HG03432 (cell line): ENCODE data around the gene CYTH2.
"Not testable (repeated sequence)": the region's sequence is repeated elsewhere in the genome, so short reads cannot be mapped to it uniquely, and the experiment has no call there.

Experiments used
- ATAC-seq: cut with Tn5 transposase; IDR thresholded peaks from one replicate; pipeline ENCODE4 v1.9.1; 2021; ENCODE audit warnings: mild to moderate bottlenecking, moderate library complexity; ENCODE audit not compliant: unreplicated experiment

Gene CYTH2

GRCh38 chr19:48477067-48477685 lies 8.0 kb downstream of the CYTH2 start:
- ATAC-seq, result no peak

DNA sequence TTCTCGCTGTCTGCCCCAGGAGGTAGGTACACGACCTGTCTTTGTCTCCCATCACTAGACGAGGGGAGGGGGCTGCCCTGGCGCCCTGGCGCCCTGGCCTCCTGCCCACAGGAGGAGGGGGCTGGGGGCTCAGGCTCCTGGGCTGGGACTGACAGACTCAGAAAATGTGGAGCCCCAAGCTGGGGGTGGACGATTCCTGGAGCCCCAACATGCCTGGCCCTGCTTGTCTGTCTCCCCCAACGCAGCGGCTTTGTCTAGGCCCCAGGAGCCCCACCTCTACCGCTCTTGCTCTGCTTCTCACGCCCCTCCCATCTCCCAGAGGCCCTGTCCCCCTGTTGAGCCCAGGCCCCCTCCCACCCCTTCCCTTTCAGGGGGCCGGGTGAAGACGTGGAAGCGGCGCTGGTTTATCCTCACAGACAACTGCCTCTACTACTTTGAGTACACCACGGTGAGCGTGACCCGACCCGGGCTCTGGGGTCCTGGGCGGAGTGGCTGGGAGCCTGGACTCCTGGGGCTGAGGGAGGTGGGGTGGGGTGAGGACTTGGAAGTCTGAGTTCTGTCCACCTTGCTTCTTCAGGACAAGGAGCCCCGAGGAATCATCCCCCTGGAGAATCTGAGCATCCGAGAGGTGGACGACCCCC lies 8.6 kb downstream of the CYTH2 start:
- ATAC-seq, result no peak

- no peak for ATAC-seq
Observed at GRCh38 chr19:48478339-48479256, 9.4 kb downstream of the CYTH2 start.

GRCh38 chr19:48479686-48480085 lies 10.5 kb downstream of the CYTH2 start:
- ATAC-seq, result no peak

DNA sequence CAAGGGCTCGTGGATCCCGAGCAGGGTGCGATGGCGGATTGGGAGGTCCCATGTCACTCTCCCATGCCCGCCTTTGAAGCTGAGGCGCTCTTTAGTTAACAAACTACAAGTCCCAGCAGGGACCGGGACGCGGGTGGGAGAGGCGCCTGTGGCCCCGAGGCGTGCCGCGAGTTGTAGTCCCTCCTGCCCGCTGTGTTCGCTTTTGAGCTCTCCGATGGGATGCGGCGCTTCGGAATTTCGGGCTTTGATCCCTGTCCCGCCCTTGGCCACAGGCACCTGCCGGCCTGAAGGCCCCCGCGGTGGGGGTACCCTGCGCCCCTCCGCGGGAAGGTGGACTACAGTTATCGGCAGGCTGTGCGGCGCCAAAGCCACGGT lies 11.0 kb downstream of the CYTH2 start:
- ATAC-seq, result no peak

DNA sequence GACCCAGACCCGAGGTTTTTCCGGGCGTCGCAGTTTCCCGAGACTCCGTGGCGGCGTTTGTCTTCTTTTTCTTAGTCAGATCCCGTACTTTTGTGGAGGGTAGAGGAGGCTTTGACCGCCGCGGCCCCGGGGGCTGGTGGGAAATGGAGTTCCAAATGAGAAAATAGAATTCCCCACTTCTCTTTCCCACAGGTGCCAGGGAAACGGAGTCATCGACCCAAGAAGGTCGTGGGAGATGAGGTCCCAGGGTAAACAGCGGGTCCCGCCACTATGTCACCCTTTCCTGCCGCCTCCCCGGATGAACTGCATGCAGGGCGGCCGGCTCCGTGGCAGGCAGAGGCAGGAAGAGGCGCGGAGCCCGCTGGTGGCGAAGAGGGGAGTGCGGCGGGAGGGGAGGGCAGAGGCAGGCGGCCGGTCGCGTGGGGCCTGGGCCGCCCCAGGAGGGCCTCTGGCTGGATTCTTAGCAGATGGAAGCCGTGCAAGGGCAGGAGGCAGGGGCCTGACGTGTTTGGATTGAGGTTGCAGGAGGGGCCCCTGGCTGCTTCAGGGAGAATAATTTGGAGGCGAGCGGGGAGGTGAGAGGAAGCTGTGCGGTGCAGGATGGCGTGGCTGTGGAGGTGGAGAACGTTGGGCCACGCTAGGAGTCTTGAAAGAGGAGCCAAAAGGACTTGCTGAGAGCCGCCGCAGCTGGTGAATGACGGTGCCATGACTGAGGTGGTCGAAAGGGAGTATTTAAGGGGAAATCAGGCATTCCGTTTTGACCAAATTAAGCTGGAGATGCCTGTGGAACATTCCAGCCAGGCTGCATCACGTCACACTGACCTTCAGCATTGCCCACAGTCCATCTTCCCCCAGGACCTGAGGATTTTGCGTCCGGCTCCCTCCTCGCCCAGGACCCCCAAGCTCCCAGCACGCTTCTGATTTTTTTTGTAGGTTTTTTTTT lies 11.7 kb downstream of the CYTH2 start:
- ATAC-seq, result no peak

DNA sequence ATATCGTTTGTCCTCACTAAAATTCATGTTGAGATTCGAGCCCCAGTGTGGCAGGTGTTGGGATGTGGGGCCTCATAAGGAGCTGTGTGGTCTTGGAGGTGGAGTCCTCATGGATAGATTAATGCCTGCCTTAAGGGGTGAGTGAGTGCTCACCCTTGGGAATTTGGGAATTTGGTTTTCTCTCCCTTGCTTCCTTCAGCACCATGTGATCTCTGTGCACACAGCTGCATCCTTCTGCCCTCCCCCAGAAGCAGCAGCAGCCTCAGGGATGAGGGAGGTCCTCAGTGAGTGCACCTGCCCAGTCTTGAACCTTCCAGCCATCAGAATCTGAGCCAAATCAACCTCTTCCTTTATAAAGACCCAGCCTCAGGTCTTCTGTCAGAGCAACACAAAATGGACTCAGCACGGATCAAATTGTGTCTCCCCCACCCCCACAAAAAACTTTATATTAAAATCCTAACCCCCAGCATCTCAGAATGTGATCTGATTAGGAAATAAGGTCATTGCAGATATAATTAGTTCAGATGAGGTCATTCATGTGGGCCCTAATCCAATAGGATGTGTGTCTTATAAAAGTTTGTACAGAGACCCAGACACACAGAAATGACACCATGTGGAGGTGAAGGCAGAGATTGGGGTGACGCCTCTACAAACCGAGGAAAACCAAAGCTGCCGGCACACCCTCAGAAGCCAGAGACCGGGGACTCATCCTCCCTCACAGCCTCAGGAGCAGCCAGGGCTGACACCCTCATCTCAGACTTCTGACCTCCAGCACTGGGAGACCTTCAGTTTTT lies 12.9 kb downstream of the CYTH2 start:
- no peak for ATAC-seq

DNA sequence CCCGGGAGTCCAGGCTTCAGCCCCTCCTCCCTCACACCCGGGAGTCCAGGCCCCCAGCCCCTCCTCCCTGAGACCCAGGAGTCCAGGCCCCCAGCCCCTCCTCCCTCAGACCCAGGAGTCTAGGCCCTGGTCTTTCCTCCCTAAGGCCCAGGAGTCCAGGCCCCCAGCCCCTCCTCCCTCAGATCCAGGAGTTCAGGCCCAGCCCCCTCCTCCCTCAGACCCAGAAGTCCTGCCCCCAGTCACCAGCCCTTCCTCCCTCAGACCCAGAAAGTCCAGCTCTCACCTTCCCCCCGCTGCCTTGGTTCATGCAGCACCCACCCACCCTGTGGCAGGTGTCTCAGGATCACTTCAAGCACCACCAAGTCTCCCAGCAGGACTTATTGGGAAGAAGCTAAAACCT lies 14.1 kb downstream of the CYTH2 start:
- no peak for ATAC-seq

DNA sequence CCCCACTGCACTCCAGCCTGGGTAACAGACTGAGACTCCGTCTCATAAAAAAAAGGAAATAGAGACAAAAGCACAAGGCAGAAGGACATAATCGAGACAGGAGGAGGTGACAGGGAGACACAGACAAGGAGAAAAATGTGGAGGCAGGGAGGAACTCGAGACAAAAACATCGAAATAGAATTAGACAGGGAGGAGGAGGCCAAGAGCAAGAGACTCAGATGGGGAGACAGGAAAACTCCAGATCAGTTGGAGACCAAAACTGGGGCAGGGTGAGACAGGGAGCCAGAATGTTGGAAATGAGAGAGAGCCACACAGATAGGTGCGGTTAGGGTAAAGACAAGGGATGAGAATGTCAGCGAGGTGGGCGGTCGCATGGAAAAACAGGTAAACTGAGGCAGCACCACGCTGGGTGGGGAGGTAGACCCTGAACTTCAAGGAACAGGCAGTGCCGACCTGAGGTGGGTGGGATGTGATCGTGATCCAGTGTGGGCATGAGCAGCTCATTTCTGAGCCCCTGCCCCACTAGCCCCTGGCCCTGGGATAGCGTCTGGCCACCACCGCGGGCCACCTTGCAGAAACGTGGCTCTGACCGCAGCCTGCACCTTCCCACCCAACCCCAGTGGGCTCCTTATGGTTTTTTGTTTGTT lies 15.2 kb downstream of the CYTH2 start:
- ATAC-seq, result no peak

DNA sequence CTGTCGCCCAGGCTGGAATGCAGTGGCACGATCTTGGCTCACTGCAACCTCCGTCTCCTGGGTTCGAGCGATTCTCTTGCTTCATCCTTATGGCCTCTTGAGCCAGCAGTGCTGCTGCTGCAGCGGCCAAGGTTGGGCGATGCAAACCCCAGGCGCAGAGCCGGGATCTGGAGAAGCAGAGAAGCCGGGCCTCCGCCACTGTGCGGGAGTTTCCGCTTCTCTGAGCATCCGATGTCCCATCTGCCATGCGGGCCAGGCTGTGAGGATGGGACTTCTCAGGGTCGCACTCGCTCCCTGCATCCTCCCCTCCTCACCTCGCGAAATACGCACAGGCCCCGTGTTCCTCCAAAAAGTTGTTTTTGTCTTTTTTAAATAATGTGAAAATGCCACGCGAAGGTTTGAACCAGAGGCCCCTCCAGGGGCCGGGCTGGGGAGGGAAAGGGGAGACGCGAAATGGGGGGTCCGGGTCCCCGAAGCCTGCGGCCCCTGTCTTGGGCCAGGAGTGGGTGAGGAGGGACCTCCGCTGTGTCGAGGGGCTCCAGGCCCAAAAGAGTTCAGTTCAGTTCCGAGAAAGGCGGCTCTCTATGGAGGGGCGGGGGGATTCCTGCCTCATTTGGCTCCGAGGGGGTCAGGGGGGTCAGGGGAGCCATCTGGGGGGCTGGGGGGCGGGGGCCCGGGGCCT lies 15.9 kb downstream of the CYTH2 start:
- ATAC-seq, result no peak

GRCh38 chr19:48486706-48487105 lies 17.5 kb downstream of the CYTH2 start:
- ATAC-seq, result not testable (repeated sequence)

DNA sequence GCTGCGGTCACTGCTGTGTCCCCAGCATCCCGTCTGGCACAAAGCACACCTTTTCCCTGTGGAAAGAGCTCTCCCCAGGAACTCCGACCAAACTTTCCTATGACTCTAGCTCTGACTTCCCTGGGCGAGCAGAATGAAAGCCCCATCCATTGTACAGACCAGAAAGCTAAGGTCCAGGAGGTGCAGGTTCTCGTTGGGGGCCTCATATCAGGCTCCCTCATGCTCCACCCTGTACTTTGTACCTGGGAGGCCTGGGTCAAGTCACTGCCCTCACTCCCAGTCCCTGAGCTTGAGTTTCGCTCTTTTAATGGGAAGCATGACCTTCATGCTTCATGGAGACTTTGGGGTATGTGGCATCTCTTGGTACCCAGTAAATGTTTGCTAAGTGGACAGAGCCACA lies 18.4 kb downstream of the CYTH2 start:
- no peak for ATAC-seq

DNA sequence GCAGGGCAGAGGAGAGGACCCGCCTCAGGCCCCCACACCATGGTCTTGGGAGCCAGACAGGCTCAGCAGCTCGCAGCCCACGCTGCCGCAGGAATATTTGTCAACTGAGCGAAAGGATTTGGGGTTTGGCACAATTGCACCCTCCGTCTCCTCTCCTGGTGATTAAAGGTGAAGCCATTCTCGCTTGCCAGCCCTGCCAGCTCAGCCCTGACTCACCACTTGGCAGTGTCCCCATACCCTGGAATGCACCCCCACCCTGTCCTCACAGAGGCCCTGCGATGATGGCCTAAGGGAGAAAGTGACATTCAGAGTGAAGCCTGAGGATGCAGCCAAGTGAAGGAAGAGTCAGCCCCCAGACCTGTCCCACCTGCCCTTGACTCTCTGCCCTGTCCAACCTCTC lies 18.8 kb downstream of the CYTH2 start:
- no peak for ATAC-seq

- not testable (repeated sequence) for ATAC-seq
Observed at GRCh38 chr19:48488478-48488877, 19.3 kb downstream of the CYTH2 start.

- no peak for ATAC-seq
Observed at GRCh38 chr19:48489608-48490216, 20.5 kb downstream of the CYTH2 start.

- no peak for ATAC-seq
Observed at GRCh38 chr19:48490981-48491792, 22.0 kb downstream of the CYTH2 start.

GRCh38 chr19:48491793-48492123 lies 22.6 kb downstream of the CYTH2 start:
- no peak for ATAC-seq
